Measurements from ENCODE around the gene KISS1R. TPM values are rescaled to one million over a fixed set of nuclear protein-coding genes. Genes with fewer than 3 reads are reported as not detected.
A peak's percentile ranks its signal among the peaks of the same experiment; 100 is the strongest.

KISS1R gene
- total RNA-seq, 1 experiment from 2014 or later, result not detected

- intact Hi-C loops (cut with micrococcal nuclease), result loop anchor here (5.0 kb wide), 1 partner anchor 41 kb away; the partner anchor contains the start of gene R3HDM4
- Mint-ChIP-seq H3K4me3 (ENCODE audit: unreplicated experiment) (peak overlapping the region; percentile 75), H3K9me3 (ENCODE audit: unreplicated experiment) (no peaks in the 10 kb centered on the region), H3K36me3 (ENCODE audit: insufficient read depth, unreplicated experiment) (peaks cover 45% of the 10 kb centered on the region), H3K27ac (ENCODE audit: low read depth, unreplicated experiment) (no peak overlapping the region), H3K27me3 (ENCODE audit: insufficient read depth, unreplicated experiment) (no peaks in the 10 kb centered on the region), H3K4me1 (ENCODE audit: insufficient read depth, unreplicated experiment) (peaks cover 24% of the 10 kb centered on the region)
- CTCF ChIA-PET, result interaction anchor here (0.5 kb wide), 1 partner anchor 15 kb away, joined by 3 read pairs; no protein-coding TSS in a partner anchor
- POLR2A ChIA-PET, result interaction anchor here (1.0 kb wide), 1 partner anchor 52 kb away, joined by 3 read pairs; no protein-coding TSS in a partner anchor
- no peak for TF ChIP-seq CTCF (IDR thresholded peaks at IDR 0.05; ENCODE audit: unreplicated experiment)
- peak; percentile 52 for DNase-seq (ENCODE audit: unreplicated experiment)
- BruUV-seq (replicated peaks), result no TSS peak
Measured at GRCh38 chr19:871446-872265, 45.5 kb upstream of the KISS1R start.

GRCh38 chr19:872266-872951 is 44.7 kb upstream of the KISS1R start:
- Mint-ChIP-seq H3K27ac (ENCODE audit: low read depth, unreplicated experiment) (peak overlapping the region; percentile 64), H3K9me3 (ENCODE audit: unreplicated experiment) (no peaks in the 10 kb centered on the region), H3K27me3 (ENCODE audit: insufficient read depth, unreplicated experiment) (no peaks in the 10 kb centered on the region), H3K36me3 (ENCODE audit: insufficient read depth, unreplicated experiment) (peaks cover 40% of the 10 kb centered on the region), H3K4me1 (ENCODE audit: insufficient read depth, unreplicated experiment) (peaks cover 24% of the 10 kb centered on the region), H3K4me3 (ENCODE audit: unreplicated experiment) (peak overlapping the region; percentile 75)
- BruUV-seq (replicated peaks), result no TSS peak
- POLR2A ChIA-PET, result interaction anchor here (1.0 kb wide), 1 partner anchor 51 kb away, joined by 3 read pairs; no protein-coding TSS in a partner anchor
- DNase-seq (ENCODE audit: unreplicated experiment), result peak; percentile 95
- CTCF ChIA-PET, result interaction anchor here (0.6 kb wide), 1 partner anchor 73 kb away, joined by 3 read pairs; no protein-coding TSS in a partner anchor
- intact Hi-C loops (cut with micrococcal nuclease), result loop anchor here (5.0 kb wide), 1 partner anchor 40 kb away; the partner anchor contains the start of gene R3HDM4
- TF ChIP-seq CTCF (IDR thresholded peaks at IDR 0.05; ENCODE audit: unreplicated experiment), result no peak

- POLR2A ChIA-PET, result interaction anchor here (0.6 to 1.3 kb wide), 4 partner anchors 18 to 76 kb away, joined by 3 to 6 read pairs (median 3); partner anchors contain the start of genes MED16 and RNU6-9
- peak overlapping the region; percentile 75 for H3K4me3 Mint-ChIP-seq (ENCODE audit: unreplicated experiment)
- H3K27me3 Mint-ChIP-seq (ENCODE audit: insufficient read depth, unreplicated experiment), result no peaks in the 10 kb centered on the region
- H3K9me3 Mint-ChIP-seq (ENCODE audit: unreplicated experiment), result no peaks in the 10 kb centered on the region
- intact Hi-C loops (cut with micrococcal nuclease), result loop anchor here (5.0 kb wide), 1 partner anchor 39 kb away; the partner anchor contains the start of gene R3HDM4
- no peak for TF ChIP-seq CTCF (IDR thresholded peaks at IDR 0.05; ENCODE audit: unreplicated experiment)
- peak overlapping the region; percentile 64 for H3K27ac Mint-ChIP-seq (ENCODE audit: low read depth, unreplicated experiment)
- H3K36me3 Mint-ChIP-seq (ENCODE audit: insufficient read depth, unreplicated experiment), result peaks cover 33% of the 10 kb centered on the region
- peaks cover 24% of the 10 kb centered on the region for H3K4me1 Mint-ChIP-seq (ENCODE audit: insufficient read depth, unreplicated experiment)
- DNase-seq (ENCODE audit: unreplicated experiment), result peak; percentile 89
- no TSS peak for BruUV-seq (replicated peaks)
- CTCF ChIA-PET, result no interaction called here
Measured at GRCh38 chr19:873084-873483, 44.0 kb upstream of the KISS1R start.
